Muscle of leg (tissue), 11 donors: ENCODE measurements around the gene STARD5. TPM values are rescaled to one million over a fixed set of nuclear protein-coding genes. Genes with fewer than 3 reads are reported as not detected.

Source experiments
- DNase-seq: peaks from one replicate; pipeline ENCODE4 v3.0.0; 2013
- H3K27ac ChIP-seq: one replicate; pipeline ENCODE4 v1.5.1; 2013; ENCODE audit warnings: mild to moderate bottlenecking, low read length, control low read depth
- H3K27me3 ChIP-seq: one replicate; pipeline ENCODE4 v1.6.1; 2013; ENCODE audit warnings: low read length; ENCODE audit not compliant: control insufficient read depth, insufficient read depth
- H3K36me3 ChIP-seq: one replicate; pipeline ENCODE4 v1.6.1; 2013; ENCODE audit warnings: low read length; ENCODE audit not compliant: control insufficient read depth, insufficient read depth
- H3K4me1 ChIP-seq: one replicate; pipeline ENCODE4 v1.6.1; 2013; ENCODE audit warnings: low read length; ENCODE audit not compliant: control insufficient read depth, insufficient read depth
- H3K4me3 ChIP-seq: one replicate; pipeline ENCODE4 v1.5.1; 2013; ENCODE audit warnings: low read length, control low read depth
- H3K9me3 ChIP-seq: replicated peaks from 2 replicates; pipeline ENCODE4 v1.6.1; 2013; ENCODE audit warnings: low read depth, low read length; ENCODE audit not compliant: control insufficient read depth
- WGBS: methylation state at CpG from one replicate; pipeline ENCODE4 v1.1.5; 2013; ENCODE audit warnings: missing lambda C conversion rate; ENCODE audit not compliant: insufficient coverage; 5-methylcytosine and 5-hydroxymethylcytosine counted together
- polyA plus RNA-seq, 8 donors: library from polyadenylated mRNA; unstranded; fragments of 120-200 nt; gene quantifications; one replicate each; pipeline versions ENCODE4 v1.2.1 to v1.2.3, GENCODE V29; 2013; ENCODE audit warnings: inconsistent platforms in 1 of 8, low replicate concordance in 1 of 8; ENCODE audit not compliant: insufficient read length in 8 of 8, insufficient read depth in 1 of 8
- total RNA-seq: library from RNA; stranded (reverse); fragments of 120-200 nt; gene quantifications from one replicate; pipeline ENCODE4 v1.2.4, GENCODE V29; 2013

Gene STARD5
- total and polyA plus RNA-seq, 9 donors: 2.5 to 6.0 (median 4.3) TPM

GRCh38 chr15:81268881-81269601 is 54.9 kb downstream of the STARD5 start:
- H3K9me3 ChIP-seq: no peaks in the 10 kb centered on the region
- WGBS: 83% methylated on average over 6 of the region's 10 CpGs
- peaks cover 11% of the 10 kb centered on the region for H3K4me1 ChIP-seq
- H3K36me3 ChIP-seq: no peaks in the 10 kb centered on the region
- DNase-seq: no peak
- no peak overlapping the region for H3K27ac ChIP-seq
- no peak overlapping the region for H3K4me3 ChIP-seq
- peaks cover 3% of the 10 kb centered on the region for H3K27me3 ChIP-seq

- H3K4me1 ChIP-seq: peaks cover 11% of the 10 kb centered on the region
- DNase-seq: no peak
- H3K4me3 ChIP-seq: no peak overlapping the region
- H3K27me3 ChIP-seq: peaks cover 6% of the 10 kb centered on the region
- no peak overlapping the region for H3K27ac ChIP-seq
- H3K9me3 ChIP-seq: no peaks in the 10 kb centered on the region
- no peaks in the 10 kb centered on the region for H3K36me3 ChIP-seq
- WGBS: 67% methylated on average over 1 of the region's 5 CpGs
These were observed 55.6 kb downstream of the STARD5 start for GRCh38 chr15:81268340-81268739.

- Histone ChIP-seq H3K4me1 (peaks cover 11% of the 10 kb centered on the region), H3K9me3 (no peaks in the 10 kb centered on the region), H3K27me3 (peaks cover 6% of the 10 kb centered on the region), H3K27ac (no peak overlapping the region), H3K4me3 (no peak overlapping the region), H3K36me3 (no peaks in the 10 kb centered on the region)
- peak; percentile 85 for DNase-seq
- 0% methylated on average over 7 of the region's 14 CpGs for WGBS
These were observed 57.8 kb downstream of the STARD5 start for GRCh38 chr15:81265944-81266775.

- DNase-seq: no peak
- Histone ChIP-seq H3K36me3 (no peaks in the 10 kb centered on the region), H3K4me3 (no peak overlapping the region), H3K4me1 (peaks cover 11% of the 10 kb centered on the region), H3K27ac (no peak overlapping the region), H3K27me3 (peaks cover 6% of the 10 kb centered on the region), H3K9me3 (no peaks in the 10 kb centered on the region)
- WGBS: 17% methylated on average over 4 of the region's 12 CpGs
These were observed 58.5 kb downstream of the STARD5 start for GRCh38 chr15:81265256-81265943.

- DNase-seq: no peak
- Histone ChIP-seq H3K4me3 (no peak overlapping the region), H3K27ac (no peak overlapping the region)
These were observed 59.7 kb downstream of the STARD5 start for GRCh38 chr15:81264072-81264857.

GRCh38 chr15:81263477-81263876 is 60.5 kb downstream of the STARD5 start:
- Histone ChIP-seq H3K9me3 (no peaks in the 10 kb centered on the region), H3K27ac (no peak overlapping the region), H3K4me1 (peaks cover 11% of the 10 kb centered on the region), H3K4me3 (no peak overlapping the region), H3K36me3 (no peaks in the 10 kb centered on the region), H3K27me3 (peaks cover 9% of the 10 kb centered on the region)
- WGBS: 97% methylated on average over 4 of the region's 4 CpGs
- no peak for DNase-seq

More at GRCh38 chr15:81264072-81264857, 59.7 kb downstream of the STARD5 start:
- Histone ChIP-seq H3K27me3 (peaks cover 9% of the 10 kb centered on the region), H3K9me3 (no peaks in the 10 kb centered on the region), H3K4me1 (peaks cover 11% of the 10 kb centered on the region), H3K36me3 (no peaks in the 10 kb centered on the region)
- WGBS: 47% methylated on average over 5 of the region's 6 CpGs

- no peak overlapping the region for H3K4me3 ChIP-seq
- no peaks in the 10 kb centered on the region for H3K36me3 ChIP-seq
- DNase-seq: no peak
- H3K27ac ChIP-seq: no peak overlapping the region
- 66% methylated on average over 3 of the region's 6 CpGs for WGBS
- H3K9me3 ChIP-seq: no peaks in the 10 kb centered on the region
- peaks cover 8% of the 10 kb centered on the region for H3K4me1 ChIP-seq
- H3K27me3 ChIP-seq: peaks cover 6% of the 10 kb centered on the region
These were observed 62.6 kb downstream of the STARD5 start for GRCh38 chr15:81261172-81261811.

- peaks cover 6% of the 10 kb centered on the region for H3K27me3 ChIP-seq
- 93% methylated on average over 2 of the region's 4 CpGs for WGBS
- no peak for DNase-seq
These were observed 64.1 kb downstream of the STARD5 start for GRCh38 chr15:81259760-81260298.

More at GRCh38 chr15:81259760-81260298, 64.1 kb downstream of the STARD5 start:
- H3K36me3 ChIP-seq: no peaks in the 10 kb centered on the region
- no peaks in the 10 kb centered on the region for H3K9me3 ChIP-seq
- no peak overlapping the region for H3K4me3 ChIP-seq
- H3K27ac ChIP-seq: no peak overlapping the region
- no peaks in the 10 kb centered on the region for H3K4me1 ChIP-seq
